Renal pelvis (tissue), 12 donors: ENCODE results near the gene MTNR1B. TPM values are rescaled to one million over a fixed set of nuclear protein-coding genes. Genes with fewer than 3 reads are reported as not detected.
A peak's percentile ranks its signal among the peaks of the same experiment; 100 is the strongest.

Experiments used
- DNase-seq: peaks from one replicate; pipeline ENCODE4 v3.0.0-alpha.2; 2013
- long read RNA-seq, 16 experiments: transcript quantifications; one replicate each; lab custom pipeline, GENCODE V29; 2026
- polyA plus RNA-seq, 3 donors: library from polyadenylated mRNA; unstranded; fragments of 120-200 nt; gene quantifications; one replicate each; pipeline ENCODE4 v1.2.1, GENCODE V29; 2013; ENCODE audit not compliant: insufficient read length in 3 of 3

The MTNR1B gene
- polyA plus RNA-seq = not detected
- long read RNA-seq, donor 1 = 0 reads
- long read RNA-seq, donor 2 = 0 reads
- long read RNA-seq, donor 3 = 0 reads
- long read RNA-seq, donor 4 = 0 reads
- long read RNA-seq, donor 5 = 0 reads
- long read RNA-seq, donor 6 = 0 reads
- long read RNA-seq, donor 7 = 0 reads
- long read RNA-seq, donor 8 = 0 reads
- long read RNA-seq, donor 9 = 0 reads
- long read RNA-seq, donor 10 = 0 reads
- long read RNA-seq, donor 11 = 0 reads
- long read RNA-seq, donor 12 = 0 reads
- long read RNA-seq, donor 13 = 0 reads
- long read RNA-seq, donor 14 = 0 reads
- long read RNA-seq, donor 15 = 0 reads
- long read RNA-seq, donor 16 = 0 reads

DNA sequence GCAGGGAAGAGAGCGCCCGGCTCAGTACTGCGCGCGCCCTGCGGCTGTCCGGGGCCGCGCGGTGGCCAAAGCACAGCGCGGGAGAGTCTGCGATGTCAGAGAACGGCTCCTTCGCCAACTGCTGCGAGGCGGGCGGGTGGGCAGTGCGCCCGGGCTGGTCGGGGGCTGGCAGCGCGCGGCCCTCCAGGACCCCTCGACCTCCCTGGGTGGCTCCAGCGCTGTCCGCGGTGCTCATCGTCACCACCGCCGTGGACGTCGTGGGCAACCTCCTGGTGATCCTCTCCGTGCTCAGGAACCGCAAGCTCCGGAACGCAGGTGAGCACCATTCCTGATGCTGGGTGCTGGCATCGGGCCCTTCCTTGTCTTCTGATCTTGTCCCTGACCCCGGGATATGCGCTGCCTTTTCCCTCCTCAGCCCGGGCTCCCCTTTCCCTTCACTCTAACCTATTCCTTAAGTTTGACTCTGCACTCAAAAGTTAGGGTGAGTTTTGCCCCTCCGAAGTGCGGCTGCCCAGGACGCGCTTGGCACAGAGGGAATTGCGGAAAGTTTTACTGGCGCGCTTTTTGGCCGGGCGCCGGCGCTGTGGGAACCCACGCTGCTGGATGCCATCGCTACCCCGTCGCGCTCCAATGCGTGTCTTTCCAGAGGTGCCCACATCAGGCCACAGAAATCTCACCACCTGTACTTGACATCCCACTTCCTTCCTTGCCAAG is at the start of gene MTNR1B:
Gene MTNR1B, plus strand, starts transcription at position 18 of the 714 bp plus-strand sequence. Its CDS starts 75 bp downstream, at position 93.
- peak; percentile 4 for DNase-seq

- DNase-seq = no peak
These were observed 49.1 kb upstream of the MTNR1B start for GRCh38 chr11:92920331-92920730.

DNA sequence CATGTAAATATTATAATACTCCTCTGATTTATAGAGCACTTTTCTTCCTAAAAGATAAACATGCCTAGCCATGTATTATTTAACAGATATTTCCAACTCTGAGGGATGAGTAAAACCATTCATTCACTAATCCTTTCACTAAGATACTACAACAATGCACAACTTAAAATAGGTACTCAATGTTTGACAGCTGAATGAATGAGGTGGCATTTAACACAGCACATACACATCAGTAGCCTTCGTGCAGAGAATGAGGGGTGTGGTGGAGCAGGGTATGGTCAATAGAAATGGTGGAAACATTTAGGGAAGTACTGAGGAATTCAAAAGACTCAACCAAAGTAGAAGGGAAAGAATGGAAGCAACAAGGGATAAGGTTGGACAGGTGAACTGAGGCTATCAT is 46.7 kb upstream of the MTNR1B start:
- DNase-seq = no peak

GRCh38 chr11:92929246-92929645 is 40.2 kb upstream of the MTNR1B start:
- DNase-seq = no peak

GRCh38 chr11:92929653-92930052 is 39.8 kb upstream of the MTNR1B start:
- DNase-seq = no peak

DNA sequence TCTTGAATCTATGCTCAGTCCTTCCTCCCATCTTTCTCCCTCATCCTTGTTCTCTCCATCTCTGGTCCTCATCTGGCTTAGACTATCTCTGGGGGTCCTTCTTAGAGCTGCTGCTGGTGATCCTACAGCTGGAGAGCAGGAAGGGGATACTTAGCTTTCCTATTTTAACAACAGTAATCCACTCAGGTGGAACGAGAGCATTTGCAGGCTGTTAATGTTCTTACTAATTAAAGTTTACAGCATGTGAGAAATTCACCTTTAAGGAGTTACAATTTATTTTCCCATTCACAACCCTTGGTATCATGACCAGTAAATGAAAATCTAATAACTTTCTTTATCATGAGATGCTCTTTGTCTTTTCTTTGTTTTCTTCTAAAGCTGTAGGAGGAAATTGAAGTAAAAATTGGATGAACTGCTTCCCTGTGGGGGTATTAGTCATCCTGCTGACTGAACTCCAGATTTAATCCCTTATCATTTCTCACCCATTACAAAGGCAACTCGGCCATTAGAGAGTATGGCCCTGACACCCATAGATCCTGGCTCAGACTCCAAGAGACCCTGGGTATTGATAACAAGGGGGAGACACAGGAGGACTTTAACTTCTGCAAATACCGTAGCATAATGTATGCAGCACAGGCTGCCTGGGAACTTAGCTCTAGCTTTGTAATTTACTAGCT is 37.6 kb upstream of the MTNR1B start:
- DNase-seq = peak; percentile 9

- DNase-seq = no peak
These were observed 30.1 kb upstream of the MTNR1B start for GRCh38 chr11:92939305-92939704.

GRCh38 chr11:92941676-92942571 is 27.5 kb upstream of the MTNR1B start:
- peak; percentile 10 for DNase-seq

DNA sequence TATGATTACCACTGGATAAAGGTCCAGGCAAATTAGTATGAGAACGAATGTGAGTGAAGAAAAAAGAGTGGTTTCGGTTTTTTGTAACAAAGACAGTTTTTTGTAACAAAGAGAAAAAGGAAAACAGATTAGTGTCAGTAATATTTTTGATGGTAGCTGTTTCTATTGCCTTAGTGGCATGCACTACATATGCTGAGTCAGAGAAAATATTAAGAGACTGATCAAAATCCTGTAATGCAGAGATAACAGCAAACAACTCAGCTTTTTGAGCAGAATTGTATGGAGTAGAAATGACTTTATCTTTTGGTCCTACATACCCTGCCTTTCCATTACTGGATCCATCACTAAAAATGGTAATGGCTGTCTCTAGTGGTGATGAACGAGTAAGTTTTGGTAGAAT is 22.7 kb upstream of the MTNR1B start:
- no peak for DNase-seq

GRCh38 chr11:92948116-92948515 is 21.3 kb upstream of the MTNR1B start:
- DNase-seq = no peak

GRCh38 chr11:92954003-92954402 is 15.4 kb upstream of the MTNR1B start:
- DNase-seq = no peak

GRCh38 chr11:92955860-92956259 is 13.6 kb upstream of the MTNR1B start:
- DNase-seq = no peak

GRCh38 chr11:92960886-92961285 is 8.6 kb upstream of the MTNR1B start:
- DNase-seq = no peak

DNA sequence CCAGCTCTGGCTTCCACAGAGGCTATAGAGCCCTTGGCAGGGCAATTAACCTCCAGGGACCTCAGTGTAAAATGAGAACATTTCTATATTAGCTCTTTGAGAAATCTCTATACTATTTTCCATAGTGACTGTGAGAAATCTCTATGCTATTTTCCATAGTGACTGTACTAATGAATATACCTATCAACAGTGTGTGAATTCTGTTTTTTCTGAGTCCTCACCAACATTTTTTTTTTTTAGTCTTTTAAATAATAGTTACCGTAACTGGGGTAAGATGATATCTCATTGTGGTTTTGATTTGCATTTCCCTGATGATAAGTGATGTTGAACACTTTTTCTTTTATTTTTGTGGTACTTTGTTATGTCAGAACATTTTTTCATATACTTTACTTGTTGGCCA is 7.0 kb upstream of the MTNR1B start:
- no peak for DNase-seq

DNA sequence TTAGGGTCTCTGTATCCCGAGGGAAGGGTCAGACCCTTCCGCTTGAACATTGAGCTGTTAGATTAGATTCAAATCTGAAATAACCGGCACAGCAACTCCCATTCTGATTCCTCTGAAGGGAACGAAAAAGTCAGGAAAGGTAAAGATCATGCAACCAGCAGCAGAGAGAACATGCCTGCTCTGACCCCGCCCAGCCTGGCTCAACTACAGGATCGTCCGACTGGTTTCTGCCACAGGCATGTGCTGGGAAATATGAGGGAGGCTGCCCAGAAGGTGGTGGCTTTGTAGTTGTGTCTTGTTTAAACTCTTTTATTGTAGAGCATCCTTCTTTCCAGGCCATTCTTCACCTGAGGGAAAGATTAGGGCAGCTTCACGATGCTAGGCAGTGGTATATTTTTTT is 5.0 kb upstream of the MTNR1B start:
- DNase-seq = no peak

DNA sequence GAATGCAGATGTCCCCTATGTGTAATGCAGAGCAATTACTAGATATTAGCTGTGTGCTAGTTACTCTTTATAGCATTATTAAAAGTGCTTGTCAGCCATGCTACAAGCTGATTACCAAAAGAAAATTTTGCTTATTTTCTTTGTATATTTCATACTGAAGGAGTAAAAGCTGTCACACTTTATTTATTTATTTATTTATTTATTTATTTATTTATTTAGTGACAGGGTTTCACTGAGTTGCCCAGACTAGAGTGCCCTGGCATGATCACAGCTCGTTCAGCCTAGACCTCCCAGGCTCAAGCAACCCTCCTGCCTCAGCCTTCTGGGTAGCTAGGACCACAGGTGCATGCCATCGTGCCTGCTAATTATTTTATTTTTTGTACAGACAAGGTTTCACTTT is 4.3 kb upstream of the MTNR1B start:
- DNase-seq = no peak

DNA sequence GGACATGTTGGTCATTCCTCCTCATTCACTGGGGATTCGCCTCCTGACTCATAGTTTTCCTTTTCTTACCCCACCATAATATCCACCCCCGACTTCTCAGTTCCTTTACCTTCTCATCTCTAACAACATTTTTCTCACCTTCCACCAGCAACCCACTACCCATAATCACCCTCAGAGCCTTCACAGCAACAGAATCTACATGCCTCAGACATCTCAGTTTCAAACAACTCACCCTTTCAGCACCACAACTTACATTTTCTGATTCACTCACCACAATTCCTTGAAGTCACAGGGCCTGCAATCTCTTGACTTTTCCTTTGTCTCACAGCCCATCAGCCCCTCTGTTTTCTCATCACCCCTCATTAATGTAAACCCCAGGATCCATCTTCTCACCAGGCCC is 2.3 kb upstream of the MTNR1B start:
- no peak for DNase-seq

DNA sequence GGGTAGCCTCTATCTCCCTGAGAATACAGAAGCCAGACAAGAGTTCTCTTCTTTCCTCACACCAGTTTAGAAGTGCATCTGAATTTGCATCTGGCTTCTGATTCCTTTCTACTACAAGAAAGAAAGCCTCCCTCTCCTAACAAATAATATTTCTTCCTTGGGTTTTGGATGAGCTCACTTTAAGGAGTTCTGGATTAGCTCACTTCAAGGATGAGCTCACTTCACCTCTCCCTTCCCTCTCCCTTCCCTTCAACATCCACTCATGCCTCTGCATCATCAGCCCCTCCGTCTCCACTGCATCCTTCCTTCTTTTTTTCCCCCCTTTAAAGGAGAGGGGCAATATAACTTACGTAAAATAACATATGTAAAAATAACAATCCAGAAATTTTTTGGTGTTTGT is 1.6 kb upstream of the MTNR1B start:
- no peak for DNase-seq

DNA sequence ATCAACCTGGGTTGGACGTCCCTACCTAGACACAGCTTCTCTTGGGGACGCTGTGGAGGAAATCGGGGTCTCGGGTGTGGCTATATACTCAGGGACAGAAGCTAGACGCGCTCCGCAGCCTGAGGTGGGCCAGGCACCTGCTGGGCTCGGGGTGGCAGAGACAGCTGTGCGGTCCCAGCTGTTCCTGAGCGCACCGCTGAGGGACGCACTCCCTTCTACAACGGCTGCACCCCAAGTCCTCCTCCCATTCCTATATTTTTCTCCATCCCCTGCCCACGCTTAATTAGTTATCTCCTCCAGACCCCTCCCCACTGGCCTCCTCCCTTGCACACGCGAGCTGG is 188 bp upstream of the MTNR1B start:
- DNase-seq = no peak

GRCh38 chr11:92972248-92972647 is 2.8 kb downstream of the MTNR1B start:
- no peak for DNase-seq

DNA sequence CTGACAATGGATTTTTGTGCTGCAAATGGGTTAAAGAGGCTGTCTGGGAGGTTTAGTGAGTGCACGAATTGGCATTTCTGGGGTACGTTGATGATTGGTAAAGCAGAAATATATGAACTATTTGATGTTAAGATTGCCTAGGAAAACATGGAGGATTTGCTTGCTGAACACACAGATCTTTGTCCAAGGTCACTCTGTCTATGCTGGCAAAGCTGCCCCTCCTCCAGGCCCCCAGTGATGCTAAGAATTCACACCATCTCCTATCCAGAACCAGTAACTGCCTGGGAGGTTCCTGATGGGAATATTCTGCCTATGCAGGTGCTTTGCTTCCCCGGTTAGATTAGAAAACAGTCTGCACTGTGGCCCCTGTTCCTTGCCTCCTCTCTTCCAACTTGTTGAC is 5.8 kb downstream of the MTNR1B start:
- DNase-seq = no peak

- no peak for DNase-seq
These were observed 7.2 kb downstream of the MTNR1B start for GRCh38 chr11:92976681-92977080.
